Thymus (tissue), 11 donors: ENCODE results near the gene NAA35. TPM values are rescaled to one million over a fixed set of nuclear protein-coding genes. Genes with fewer than 3 reads are reported as not detected.

Source experiments
- DNase-seq, 9 donors: peaks; one replicate each; pipeline ENCODE4 v3.0.0-alpha.2; 2013; ENCODE audit warnings: low spot score in 9 of 9, low read depth in 6 of 9, missing footprints in 1 of 9
- H3K27ac ChIP-seq, 2 donors: one replicate each; pipeline ENCODE4 v1.5.1; 2013; ENCODE audit warnings: control low read depth in 1 of 2, low read depth in 1 of 2, low read length in 1 of 2, mild to moderate bottlenecking in 1 of 2, moderate library complexity in 1 of 2
- H3K27me3 ChIP-seq, 2 donors: one replicate each; pipeline ENCODE4 v1.5.1; 2013; ENCODE audit warnings: low read length in 1 of 2; ENCODE audit not compliant: control insufficient read depth in 2 of 2, insufficient read depth in 1 of 2
- H3K36me3 ChIP-seq, 2 donors: one replicate each; pipeline ENCODE4 v1.5.1; 2013; ENCODE audit warnings: low read length in 1 of 2, mild to moderate bottlenecking in 1 of 2, moderate library complexity in 1 of 2; ENCODE audit not compliant: control insufficient read depth in 2 of 2, insufficient read depth in 2 of 2
- H3K4me1 ChIP-seq, 2 donors: one replicate each; pipeline ENCODE4 v1.5.1; 2013; ENCODE audit warnings: low read length in 2 of 2; ENCODE audit not compliant: control insufficient read depth in 2 of 2, insufficient read depth in 2 of 2
- H3K4me3 ChIP-seq, 2 donors: one replicate each; pipeline ENCODE4 v1.5.1; 2013; ENCODE audit warnings: low read length in 2 of 2, control low read depth in 1 of 2, mild to moderate bottlenecking in 1 of 2
- H3K9me3 ChIP-seq, 2 donors: one replicate each; pipeline ENCODE4 v1.5.1; 2013; ENCODE audit warnings: low read length in 1 of 2, mild to moderate bottlenecking in 1 of 2; ENCODE audit not compliant: control insufficient read depth in 2 of 2, insufficient read depth in 1 of 2
- WGBS: extraction: QIAGEN DNeasy Blood & Tissue Kit; methylation state at CpG from one replicate; pipeline ENCODE4 v1.1.7; 2013; 5-methylcytosine and 5-hydroxymethylcytosine counted together
- polyA plus RNA-seq: library from polyadenylated mRNA; stranded (reverse); fragments of 200-250 nt; gene quantifications from one replicate; pipeline ENCODE4 v1.2.3, GENCODE V29; 2013
- total RNA-seq: library from RNA; stranded (reverse); fragments of 120-200 nt; gene quantifications from one replicate; pipeline ENCODE4 v1.2.4, GENCODE V29; 2013
- donor health status: healthy.

NAA35 gene
- total and polyA plus RNA-seq, 2 donors, result 13.9 to 15.3 TPM

GRCh38 chr9:85941966-85942912, 1.3 kb downstream of the NAA35 start:
- no peaks in the 10 kb centered on the region for H3K27me3 ChIP-seq
- H3K4me3 ChIP-seq, result peak overlapping the region; percentile 79 to 94
- H3K4me1 ChIP-seq, result peaks cover 9 to 15% of the 10 kb centered on the region in 2 donors
- peak in 2 of 9 donors; percentile 15 to 26 for DNase-seq
- peaks cover 0 to 3% of the 10 kb centered on the region in 2 donors for H3K9me3 ChIP-seq
- WGBS, result 56% methylated on average over 8 of the region's 8 CpGs
- H3K36me3 ChIP-seq, result peaks cover 3 to 29% of the 10 kb centered on the region in 2 donors
- H3K27ac ChIP-seq, result peak overlapping the region in 1 of 2 donors; percentile 74

DNA sequence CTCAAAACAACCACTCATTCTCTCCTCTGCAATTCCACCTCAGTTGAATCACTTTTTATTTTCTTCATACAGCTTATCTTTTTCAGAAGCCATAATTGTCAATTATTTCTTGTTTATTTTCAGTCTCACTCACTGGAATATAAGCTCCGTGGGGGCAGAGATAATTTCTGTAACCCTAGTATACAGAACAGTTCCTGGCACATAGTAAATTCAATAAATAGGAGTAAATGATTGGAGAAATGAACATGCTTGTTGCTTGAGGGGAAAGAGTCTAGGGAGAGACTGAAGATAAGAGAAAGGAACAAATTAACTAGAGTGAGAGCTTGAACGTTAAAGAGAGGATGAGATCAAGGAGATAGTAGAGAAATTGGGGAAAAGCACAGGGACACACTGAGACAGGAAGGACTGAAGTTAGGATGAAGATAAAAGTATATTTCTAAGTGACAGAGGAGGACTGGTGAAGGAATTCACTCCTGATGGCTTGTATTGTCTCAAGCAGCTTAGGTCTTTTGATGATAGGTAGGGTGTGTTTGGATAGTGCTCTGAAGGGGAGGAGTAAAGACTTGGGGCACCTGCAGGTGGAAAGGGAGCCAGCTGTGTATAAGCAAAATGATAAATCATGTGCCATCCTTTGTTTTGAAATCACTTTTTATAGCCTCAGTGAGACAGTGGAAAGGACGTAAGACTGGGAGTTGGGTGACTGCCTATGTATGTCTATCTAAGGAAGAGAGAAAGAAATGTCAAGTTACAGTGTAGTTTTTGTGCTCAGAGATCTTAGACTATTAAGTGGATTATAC, 2.2 kb downstream of the NAA35 start:
- H3K36me3 ChIP-seq, result peaks cover 3 to 36% of the 10 kb centered on the region in 2 donors
- H3K4me3 ChIP-seq, result no peak overlapping the region
- H3K27me3 ChIP-seq, result no peaks in the 10 kb centered on the region
- WGBS, result 63% methylated on average over 3 of the region's 3 CpGs
- H3K4me1 ChIP-seq, result peaks cover 9 to 11% of the 10 kb centered on the region in 2 donors
- DNase-seq, result peak in 4 of 9 donors; percentile 23 to 55 (median 25)
- H3K27ac ChIP-seq, result peak overlapping the region in 1 of 2 donors; percentile 36
- H3K9me3 ChIP-seq, result peaks cover 0 to 3% of the 10 kb centered on the region in 2 donors

GRCh38 chr9:85943757-85944430, 2.9 kb downstream of the NAA35 start:
- WGBS, result 99% methylated on average over 1 of the region's 1 CpG
- Histone ChIP-seq H3K9me3 (peaks cover 0 to 3% of the 10 kb centered on the region in 2 donors), H3K27ac (no peak overlapping the region), H3K36me3 (peaks cover 3 to 36% of the 10 kb centered on the region in 2 donors), H3K27me3 (no peaks in the 10 kb centered on the region), H3K4me1 (peaks cover 9 to 11% of the 10 kb centered on the region in 2 donors), H3K4me3 (no peak overlapping the region)
- no peak for DNase-seq

- peaks cover 9 to 11% of the 10 kb centered on the region in 2 donors for H3K4me1 ChIP-seq
- no peak overlapping the region for H3K4me3 ChIP-seq
- H3K9me3 ChIP-seq, result peaks cover 0 to 3% of the 10 kb centered on the region in 2 donors
- peaks cover 3 to 36% of the 10 kb centered on the region in 2 donors for H3K36me3 ChIP-seq
- no peak for DNase-seq
- H3K27ac ChIP-seq, result no peak overlapping the region
- H3K27me3 ChIP-seq, result no peaks in the 10 kb centered on the region
- WGBS, result 88% methylated on average over 2 of the region's 2 CpGs
Measured at GRCh38 chr9:85944672-85945071, 3.7 kb downstream of the NAA35 start.

- 95% methylated on average over 4 of the region's 4 CpGs for WGBS
- no peak for DNase-seq
- no peaks in the 10 kb centered on the region for H3K9me3 ChIP-seq
- H3K27me3 ChIP-seq, result no peaks in the 10 kb centered on the region
- H3K4me1 ChIP-seq, result no peaks in the 10 kb centered on the region
- H3K36me3 ChIP-seq, result peaks cover 15 to 34% of the 10 kb centered on the region in 2 donors
- no peak overlapping the region for H3K4me3 ChIP-seq
- H3K27ac ChIP-seq, result peak overlapping the region in 1 of 2 donors; percentile 11
Measured at GRCh38 chr9:85949586-85950335, 8.8 kb downstream of the NAA35 start.

DNA sequence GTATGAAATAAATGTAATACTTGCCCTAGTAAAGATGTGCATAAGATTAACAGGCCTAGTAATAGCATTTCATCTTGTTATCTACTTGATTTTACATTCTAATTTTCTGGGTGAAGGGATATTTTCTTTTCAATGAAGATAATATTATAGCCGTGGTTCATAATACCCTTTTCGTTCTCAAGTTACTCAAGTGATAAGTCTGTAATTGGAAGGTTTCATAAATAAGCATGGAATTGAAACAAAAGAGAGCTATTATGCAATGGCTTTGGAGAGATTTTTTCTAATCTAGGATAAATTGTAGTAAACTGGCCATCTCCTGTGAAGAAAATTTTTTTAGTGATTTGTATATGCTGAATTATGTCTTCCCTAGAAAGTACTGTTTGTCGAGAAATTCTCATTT, 19.0 kb downstream of the NAA35 start:
- no peak for DNase-seq
- peaks cover 3 to 13% of the 10 kb centered on the region in 2 donors for H3K36me3 ChIP-seq

GRCh38 chr9:85960688-85961093, 19.7 kb downstream of the NAA35 start:
- DNase-seq, result no peak
- no peaks in the 10 kb centered on the region for H3K27me3 ChIP-seq
- no peak overlapping the region for H3K4me3 ChIP-seq
- no peaks in the 10 kb centered on the region for H3K4me1 ChIP-seq
- 96% methylated on average over 3 of the region's 3 CpGs for WGBS
- H3K27ac ChIP-seq, result no peak overlapping the region
- H3K9me3 ChIP-seq, result no peaks in the 10 kb centered on the region
- peaks cover 8 to 18% of the 10 kb centered on the region in 2 donors for H3K36me3 ChIP-seq

More for the DNA sequence above, 19.0 kb downstream of the NAA35 start:
- no peaks in the 10 kb centered on the region for H3K27me3 ChIP-seq
- no peaks in the 10 kb centered on the region for H3K4me1 ChIP-seq
- H3K27ac ChIP-seq, result no peak overlapping the region
- no peaks in the 10 kb centered on the region for H3K9me3 ChIP-seq
- WGBS, result 97% methylated on average over 3 of the region's 3 CpGs
- no peak overlapping the region for H3K4me3 ChIP-seq

DNA sequence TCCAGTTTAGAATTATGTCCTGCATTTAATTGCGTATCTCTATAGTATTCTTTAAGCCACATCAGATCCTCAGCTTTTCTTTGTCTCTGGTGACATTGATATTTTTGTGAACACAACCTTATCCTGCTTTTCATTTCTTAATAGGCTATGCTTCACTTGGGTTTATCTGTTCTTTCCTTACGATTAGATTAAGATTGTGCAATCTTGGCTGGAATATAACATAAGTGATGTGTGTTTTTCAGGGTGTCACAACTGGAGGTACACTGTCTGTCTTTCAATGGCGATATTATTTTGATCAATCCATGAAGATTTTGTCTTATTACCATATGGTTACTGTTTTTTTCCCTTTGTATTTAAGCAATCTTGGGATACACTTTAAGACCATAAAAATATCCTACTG, 23.6 kb downstream of the NAA35 start:
- H3K36me3 ChIP-seq, result peaks cover 7 to 22% of the 10 kb centered on the region in 2 donors
- no peaks in the 10 kb centered on the region for H3K27me3 ChIP-seq
- H3K4me1 ChIP-seq, result no peaks in the 10 kb centered on the region
- no peak overlapping the region for H3K4me3 ChIP-seq
- H3K9me3 ChIP-seq, result no peaks in the 10 kb centered on the region
- DNase-seq, result no peak
- no peak overlapping the region for H3K27ac ChIP-seq
- WGBS, result 97% methylated on average over 3 of the region's 3 CpGs
